Activated CD4-positive, alpha-beta memory T cell treated with anti-CD3 and anti-CD28 coated beads, Interleukin-2, amount 10 ng/mL, durations not matched to agents 7 days and 5 days (primary cell): Measurements from ENCODE around the gene POLR2L. TPM values are rescaled to one million over a fixed set of nuclear protein-coding genes. Genes with fewer than 3 reads are reported as not detected.

Experiments
- CTCF ChIA-PET: fragments of 350-600 bp; sonication (Branson Sonifier 250); formaldehyde crosslinking; loops from one replicate; lab custom pipeline; 2021; ENCODE audit warnings: antibody characterized with exemption, inconsistent platforms; lab: Charles Lee
- POLR2A ChIA-PET: fragments of 350-600 bp; sonication (Branson Sonifier 250); formaldehyde crosslinking; loops from one replicate; lab custom pipeline; 2021; ENCODE audit warnings: antibody characterized with exemption; lab: Charles Lee
- DNase-seq: peaks from one replicate; pipeline ENCODE4 v3.0.0-alpha.2; 2020
- H3K27ac Mint-ChIP-seq: one replicate; pipeline ENCODE4 v1.8.0; 2021; ENCODE audit warnings: mild to moderate bottlenecking, mixed read lengths
- H3K27me3 Mint-ChIP-seq: one replicate; pipeline ENCODE4 v1.8.0; 2021; ENCODE audit warnings: mixed read lengths
- H3K36me3 Mint-ChIP-seq: one replicate; pipeline ENCODE4 v1.8.0; 2021; ENCODE audit warnings: low read depth, mixed read lengths
- H3K4me1 Mint-ChIP-seq: one replicate; pipeline ENCODE4 v1.8.0; 2021; ENCODE audit warnings: mixed read lengths
- H3K4me3 Mint-ChIP-seq: one replicate; pipeline ENCODE4 v1.8.0; 2021; ENCODE audit warnings: mild to moderate bottlenecking, mixed read lengths
- H3K9me3 Mint-ChIP-seq: one replicate; pipeline ENCODE4 v1.8.0; 2021; ENCODE audit warnings: mixed read lengths
- total RNA-seq, 2 experiments: library from RNA; stranded (reverse); gene quantifications; one replicate each; pipeline ENCODE4 v1.2.3, GENCODE V29; 2021

POLR2L gene
- total RNA-seq, 2 experiments from 2014 or later = 59.3 to 61.5 TPM

DNA sequence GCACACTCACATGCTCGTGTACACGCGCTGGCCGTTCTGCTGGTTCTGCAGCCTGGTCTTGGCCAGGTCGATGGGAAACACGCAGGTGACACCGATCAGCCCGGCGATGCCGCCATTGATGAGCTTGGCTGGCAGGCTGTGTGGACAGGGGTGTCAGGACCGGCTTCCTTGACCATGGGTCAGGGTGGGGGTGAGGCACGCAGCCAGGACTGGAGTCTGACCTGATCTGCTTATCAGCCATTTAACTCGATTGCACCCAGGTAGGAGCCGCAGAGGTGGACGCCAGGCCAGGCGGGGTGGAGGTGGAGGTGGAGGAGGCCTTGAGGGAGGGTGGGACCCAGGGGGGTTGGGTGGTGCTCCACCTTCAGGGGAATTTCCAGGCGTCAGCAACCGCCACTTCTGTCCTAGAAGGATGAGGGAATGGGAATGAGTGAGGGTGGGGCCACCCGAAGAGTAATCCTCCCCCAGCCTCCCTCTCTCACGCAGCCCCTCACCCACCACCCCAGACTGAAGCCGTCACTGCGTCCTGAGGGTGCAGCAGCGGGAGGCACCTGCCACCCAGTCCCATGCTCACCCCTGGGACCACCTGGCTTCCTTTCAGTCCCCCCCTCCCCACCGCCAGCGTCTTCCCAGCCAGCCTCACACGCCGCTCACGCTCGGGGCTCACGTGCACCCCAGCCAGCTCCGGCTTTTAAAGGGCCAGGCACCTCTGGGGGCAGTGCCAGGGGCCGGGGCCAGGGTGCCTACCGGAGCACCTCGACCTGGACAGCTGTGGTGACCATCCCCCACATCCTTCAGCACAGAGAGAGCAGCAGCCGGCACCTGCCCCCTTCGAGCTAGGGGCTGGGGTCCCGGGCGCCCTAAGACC lies 47.3 kb downstream of the POLR2L start:
- H3K4me3 Mint-ChIP-seq = peak overlapping the region; percentile 93
- no peaks in the 10 kb centered on the region for H3K9me3 Mint-ChIP-seq
- peaks cover 35% of the 10 kb centered on the region for H3K4me1 Mint-ChIP-seq
- CTCF ChIA-PET = no interaction called here
- no peak for DNase-seq
- H3K27me3 Mint-ChIP-seq = no peaks in the 10 kb centered on the region
- POLR2A ChIA-PET = interaction anchor here (0.6 to 3.9 kb wide), 6 partner anchors 9 to 219 kb away, joined by 3 to 35 read pairs (median 12); partner anchors contain the start of genes GATD1, PHRF1, PIDD1 and RPLP2
- H3K27ac Mint-ChIP-seq = peak overlapping the region; percentile 16
- H3K36me3 Mint-ChIP-seq = peaks cover 14% of the 10 kb centered on the region

DNA sequence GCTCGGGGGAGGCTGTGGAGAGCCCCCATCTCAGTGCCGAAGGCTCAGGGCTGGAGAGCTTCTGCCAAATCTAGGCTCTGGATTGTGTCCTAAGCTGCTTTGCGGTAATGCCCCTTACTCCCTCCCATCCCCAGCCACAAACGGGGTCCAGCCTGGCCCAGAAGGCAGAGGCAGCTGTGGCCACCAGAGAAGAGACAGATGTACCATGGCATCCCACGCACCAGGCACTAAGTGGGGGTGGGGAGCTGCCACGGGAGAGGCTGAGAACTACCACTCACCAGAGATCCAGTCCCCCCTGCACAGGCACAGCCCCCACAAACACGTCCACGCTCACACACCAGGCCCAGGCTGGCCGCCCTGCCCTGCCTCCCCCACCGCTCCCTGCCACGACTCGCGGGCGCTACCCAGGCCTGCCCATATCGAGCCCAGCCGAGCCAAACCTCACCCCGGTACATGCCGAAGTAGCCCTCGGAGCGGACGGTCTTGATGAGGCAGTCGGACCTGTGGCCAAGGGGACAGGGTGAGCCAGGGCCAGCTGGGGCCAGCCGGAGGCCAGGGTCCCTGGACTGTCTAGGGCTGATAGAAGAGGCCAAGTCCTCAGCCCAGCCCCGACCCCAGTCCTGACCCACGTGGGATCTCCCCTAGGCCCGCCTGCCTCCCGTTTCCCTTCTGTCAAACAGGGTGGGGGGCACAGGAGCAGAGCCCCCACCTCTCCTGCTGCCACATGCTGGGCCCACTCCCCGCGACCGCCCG lies 48.1 kb downstream of the POLR2L start:
- Mint-ChIP-seq H3K27me3 (no peaks in the 10 kb centered on the region), H3K4me3 (peak overlapping the region; percentile 54), H3K9me3 (no peaks in the 10 kb centered on the region), H3K4me1 (peaks cover 40% of the 10 kb centered on the region), H3K36me3 (peaks cover 14% of the 10 kb centered on the region), H3K27ac (no peak overlapping the region)
- POLR2A ChIA-PET = interaction anchor here (0.7 to 3.9 kb wide), 5 partner anchors 11 to 25 kb away, joined by 3 to 23 read pairs (median 3); partner anchors contain the start of genes PIDD1, PNPLA2 and RPLP2
- DNase-seq = no peak
- CTCF ChIA-PET = no interaction called here

DNA sequence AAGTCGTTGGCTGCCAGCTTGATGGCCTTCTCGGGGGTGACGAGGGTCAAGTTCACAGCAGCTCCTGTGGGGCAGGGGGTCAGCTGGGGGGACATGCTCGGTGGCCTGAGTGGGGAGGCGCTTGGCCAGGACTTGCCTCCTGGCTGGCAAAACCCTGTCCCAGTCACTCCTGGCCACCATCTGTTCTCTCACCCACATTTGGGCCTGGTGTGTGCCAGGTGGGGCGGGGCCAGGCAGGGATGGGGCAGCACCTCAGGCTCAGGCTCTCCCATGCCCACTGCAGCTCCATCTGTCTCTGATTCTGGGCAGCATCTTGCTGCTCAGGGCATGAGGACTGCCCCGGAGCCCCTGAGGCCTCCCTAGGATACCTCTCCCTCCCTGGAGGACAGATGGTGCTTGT lies 48.8 kb downstream of the POLR2L start:
- POLR2A ChIA-PET = interaction anchor here (0.7 to 1.1 kb wide), 4 partner anchors 11 to 26 kb away, joined by 3 read pairs; partner anchors contain the start of genes PIDD1 and PNPLA2
- Mint-ChIP-seq H3K27me3 (no peaks in the 10 kb centered on the region), H3K4me3 (peak overlapping the region; percentile 54), H3K36me3 (peaks cover 11% of the 10 kb centered on the region), H3K27ac (no peak overlapping the region), H3K9me3 (no peaks in the 10 kb centered on the region), H3K4me1 (peaks cover 42% of the 10 kb centered on the region)
- CTCF ChIA-PET = no interaction called here
- DNase-seq = no peak

DNA sequence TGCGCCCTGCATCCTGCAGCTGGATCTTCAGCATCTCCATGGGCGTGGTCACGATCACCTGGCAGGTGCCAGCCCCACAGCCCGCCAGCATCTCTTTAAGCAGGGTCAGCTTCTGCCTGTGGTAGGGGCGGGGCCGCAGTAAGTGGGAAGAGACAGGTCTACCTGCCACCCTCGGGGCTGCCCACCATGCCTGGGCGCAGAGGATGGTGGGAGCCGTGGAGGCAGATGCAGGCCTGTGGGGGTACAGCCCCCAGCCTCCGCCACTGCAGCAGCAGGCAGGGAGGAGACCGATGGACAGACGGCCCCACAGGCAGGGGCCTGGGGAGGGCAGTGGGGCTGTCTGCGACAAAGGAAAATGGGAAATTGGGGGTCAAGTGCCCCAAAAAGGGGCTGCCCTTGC lies 49.5 kb downstream of the POLR2L start:
- Mint-ChIP-seq H3K27ac (no peak overlapping the region), H3K4me3 (no peak overlapping the region), H3K36me3 (peaks cover 11% of the 10 kb centered on the region), H3K27me3 (no peaks in the 10 kb centered on the region), H3K4me1 (peaks cover 41% of the 10 kb centered on the region), H3K9me3 (no peaks in the 10 kb centered on the region)
- POLR2A ChIA-PET = interaction anchor here (1.1 kb wide), 1 partner anchor 26 kb away, joined by 3 read pairs; the partner anchor contains the start of gene PNPLA2
- no peak for DNase-seq
- CTCF ChIA-PET = no interaction called here

DNA sequence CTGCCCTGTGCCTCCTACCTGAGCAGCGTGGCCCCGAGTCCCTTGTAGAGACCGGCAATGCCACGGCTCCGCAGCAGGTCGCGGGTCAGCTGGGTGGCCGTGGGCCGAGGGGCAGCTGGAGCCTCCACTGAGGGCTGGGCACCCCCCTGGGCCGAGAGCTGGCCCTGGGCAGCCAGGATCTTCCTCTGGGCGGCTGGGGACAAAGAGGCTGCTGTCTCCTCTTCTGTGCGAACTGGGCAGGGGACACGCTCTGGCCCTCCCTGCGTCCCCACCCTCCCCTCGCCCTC lies 49.9 kb downstream of the POLR2L start:
- peaks cover 11% of the 10 kb centered on the region for H3K36me3 Mint-ChIP-seq
- ChIA-PET POLR2A (no interaction called here), CTCF (no interaction called here)
- no peak for DNase-seq
- H3K4me1 Mint-ChIP-seq = peaks cover 42% of the 10 kb centered on the region
- no peak overlapping the region for H3K4me3 Mint-ChIP-seq
- H3K27me3 Mint-ChIP-seq = no peaks in the 10 kb centered on the region
- H3K27ac Mint-ChIP-seq = no peak overlapping the region
- H3K9me3 Mint-ChIP-seq = no peaks in the 10 kb centered on the region

DNA sequence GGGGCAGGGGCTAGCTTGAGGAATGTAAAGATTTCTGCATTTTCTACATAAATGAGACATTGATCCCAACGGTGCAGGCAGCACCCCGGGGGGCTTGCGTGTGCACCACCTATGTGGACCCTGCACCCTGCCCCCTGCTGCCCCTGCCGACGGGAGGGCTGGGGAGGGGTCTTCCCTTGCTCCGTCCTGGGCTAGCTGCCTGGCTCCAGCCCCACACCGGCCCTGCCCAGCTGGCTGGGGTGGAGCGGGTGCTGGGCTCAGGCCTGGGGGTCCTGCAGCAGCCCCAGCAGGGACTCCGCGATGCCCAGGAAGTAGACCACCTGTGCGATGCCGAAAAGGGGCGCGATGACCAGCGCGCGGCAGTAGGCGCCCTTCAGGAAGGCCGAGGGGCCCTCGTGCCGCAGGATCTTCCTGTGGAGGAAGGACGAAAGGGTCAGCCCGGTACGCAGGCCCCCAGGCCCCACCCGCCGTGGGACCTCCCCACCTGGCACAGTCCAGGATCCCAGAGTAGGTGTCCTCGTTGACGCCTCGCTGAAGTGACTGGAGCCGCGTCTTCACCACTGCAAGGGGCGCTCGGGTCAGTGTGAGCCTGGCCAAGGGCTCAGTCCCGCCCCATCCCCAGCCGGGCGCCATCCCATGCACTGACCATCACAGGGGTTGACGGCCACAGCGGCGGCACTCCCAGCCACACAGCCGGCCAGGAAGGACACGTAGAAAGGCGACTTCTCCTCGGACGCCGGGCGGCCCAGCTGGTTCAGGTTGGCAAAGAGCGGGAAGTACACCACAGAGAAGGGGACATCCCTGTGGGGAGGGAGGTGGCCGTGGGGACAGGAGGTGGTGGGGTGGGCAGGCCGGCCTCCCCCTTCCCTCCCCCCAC lies 50.4 kb downstream of the POLR2L start:
- Mint-ChIP-seq H3K27me3 (no peaks in the 10 kb centered on the region), H3K9me3 (no peaks in the 10 kb centered on the region), H3K36me3 (peaks cover 11% of the 10 kb centered on the region), H3K4me1 (peaks cover 37% of the 10 kb centered on the region), H3K27ac (no peak overlapping the region), H3K4me3 (no peak overlapping the region)
- CTCF ChIA-PET = no interaction called here
- no peak for DNase-seq
- POLR2A ChIA-PET = interaction anchor here (0.9 to 1.1 kb wide), 2 partner anchors 14 to 17 kb away, joined by 3 to 5 read pairs; partner anchors contain the start of genes GATD1 and RPLP2

DNA sequence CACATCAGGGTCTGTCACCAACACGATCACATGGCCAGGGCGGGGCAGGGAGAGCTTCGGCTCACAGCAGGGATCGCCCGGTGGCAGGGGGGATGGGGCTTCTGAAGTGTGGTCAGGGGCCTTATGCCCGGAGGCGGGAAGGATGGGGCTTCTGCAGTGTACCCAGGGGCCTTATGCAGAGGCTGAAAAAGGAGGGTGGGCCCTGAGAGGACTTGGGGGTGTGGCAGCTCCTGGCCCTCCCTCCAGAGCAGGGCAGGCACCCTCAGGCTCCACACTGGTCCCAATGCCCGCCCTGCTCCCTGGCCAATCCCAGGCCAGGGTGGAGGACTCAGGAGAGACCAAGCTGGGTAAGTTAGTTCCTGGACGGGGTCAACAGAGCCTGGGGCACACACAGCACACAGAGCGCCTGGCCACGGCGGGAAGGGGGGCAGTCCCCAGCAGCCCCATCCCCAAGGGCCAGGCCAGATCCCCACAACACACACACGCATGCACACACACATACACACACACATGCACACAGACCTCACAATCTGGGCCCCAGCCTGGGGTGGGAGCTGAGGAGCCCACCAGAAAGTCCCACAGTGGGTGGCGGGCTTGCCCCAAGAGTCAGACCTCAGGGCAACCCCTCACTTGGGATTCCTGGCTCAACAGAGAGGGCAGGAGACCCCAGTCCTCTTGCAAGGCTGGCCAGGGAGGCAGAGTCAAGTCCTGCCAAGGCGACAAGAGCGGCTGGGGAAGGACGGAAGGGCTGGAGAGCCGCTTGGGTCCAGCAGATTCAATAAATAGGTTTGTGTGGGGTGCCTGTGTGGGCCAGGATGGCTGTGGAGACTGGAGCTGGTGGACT lies 51.4 kb downstream of the POLR2L start:
- no peaks in the 10 kb centered on the region for H3K27me3 Mint-ChIP-seq
- H3K36me3 Mint-ChIP-seq = peaks cover 9% of the 10 kb centered on the region
- no peaks in the 10 kb centered on the region for H3K9me3 Mint-ChIP-seq
- H3K4me3 Mint-ChIP-seq = no peak overlapping the region
- ChIA-PET CTCF (no interaction called here), POLR2A (interaction anchor here (0.9 to 2.0 kb wide), 3 partner anchors 13 to 18 kb away, joined by 3 to 5 read pairs (median 5); partner anchors contain the start of genes GATD1 and RPLP2)
- no peak overlapping the region for H3K27ac Mint-ChIP-seq
- H3K4me1 Mint-ChIP-seq = peaks cover 32% of the 10 kb centered on the region
- no peak for DNase-seq

DNA sequence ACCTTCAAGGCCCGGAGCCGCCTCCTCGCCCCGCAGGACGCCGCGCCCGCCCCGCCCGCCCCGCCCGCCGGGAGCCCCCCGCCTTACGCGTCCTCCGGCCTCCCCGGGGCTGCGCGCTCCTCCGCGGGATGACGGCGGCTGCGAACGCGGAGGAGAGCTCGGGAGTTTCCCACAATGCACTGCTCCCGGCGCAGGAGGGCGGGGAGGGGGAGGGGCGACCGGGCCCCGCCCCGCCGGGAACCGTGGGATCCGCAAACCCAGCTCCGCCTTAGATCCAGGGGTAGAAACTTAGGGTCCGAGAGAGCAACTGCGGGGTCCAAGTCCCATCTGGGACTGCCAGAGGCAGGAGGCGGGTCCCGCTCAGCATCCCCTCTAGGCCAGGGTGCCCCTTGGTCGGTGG lies 52.4 kb downstream of the POLR2L start, which contains the start of gene CEND1:
Gene CEND1 (minus strand): TSS at position 148 of the 400 bp plus-strand sequence. CDS start 1,514 bp downstream, outside the sequence.
- H3K27ac Mint-ChIP-seq = no peak within 1 kb of the TSS
- peak within 1 kb of the TSS; percentile 52 for H3K4me3 Mint-ChIP-seq
- DNase-seq = peak; percentile 68
- H3K27me3 Mint-ChIP-seq = no peaks in the 10 kb centered on the region
- H3K36me3 Mint-ChIP-seq = peaks cover 8% of the 10 kb centered on the region
- peaks cover 26% of the 10 kb centered on the region for H3K4me1 Mint-ChIP-seq
- CTCF ChIA-PET = interaction anchor here (0.6 kb wide), 1 partner anchor 19 kb away, joined by 3 read pairs; no protein-coding TSS in a partner anchor
- POLR2A ChIA-PET = interaction anchor here (0.6 to 2.0 kb wide), 5 partner anchors 11 to 214 kb away, joined by 3 to 5 read pairs (median 3); partner anchors contain the start of genes PHRF1 and RPLP2
- H3K9me3 Mint-ChIP-seq = no peaks in the 10 kb centered on the region

Other genes starting within 250 kb of the POLR2L start
- 100 to 1,000 TPM; 220 to 221 TPM for gene IRF7, start 226.6 kb downstream of the POLR2L start, total RNA-seq
- gene CDHR5, start 217.6 kb downstream of the POLR2L start, total RNA-seq = not detected
- gene SCT, start 215.3 kb downstream of the POLR2L start, total RNA-seq = not detected
- under 1 TPM; 0.18 to 0.20 TPM for gene DRD4, start 205.3 kb downstream of the POLR2L start, total RNA-seq
- gene DEAF1, start 147.3 kb downstream of the POLR2L start, total RNA-seq = 10 to 100 TPM; 33.0 to 34.2 TPM
- 10 to 100 TPM; 22.6 to 25.3 TPM for gene TMEM80, start 146.7 kb downstream of the POLR2L start, total RNA-seq
- 10 to 100 TPM; 16.2 to 19.4 TPM for gene EPS8L2, start 136.3 kb downstream of the POLR2L start, total RNA-seq
- 100 to 1,000 TPM; 215 to 224 TPM for gene TALDO1, start 95.1 kb downstream of the POLR2L start, total RNA-seq
- 10 to 100 TPM; 48.6 to 52.9 TPM for gene GATD1, start 65.0 kb downstream of the POLR2L start, total RNA-seq
- 1 to 10 TPM; 1.2 to 1.6 TPM for gene CEND1, start 52.4 kb downstream of the POLR2L start, total RNA-seq
- 10 to 100 TPM; 35.7 to 38.3 TPM for gene SLC25A22, start 44.2 kb downstream of the POLR2L start, total RNA-seq
- gene PIDD1, start 37.3 kb downstream of the POLR2L start, total RNA-seq = 10 to 100 TPM; 45.1 to 48.5 TPM
- 1,000 to 10,000 TPM; 2,077 to 2,079 TPM for gene RPLP2, start 32.6 kb downstream of the POLR2L start, total RNA-seq
- 10 to 100 TPM; 66.8 to 70.9 TPM for gene PNPLA2, start 23.6 kb downstream of the POLR2L start, total RNA-seq
- 10 to 100 TPM; 12.7 to 13.7 TPM for gene CRACR2B, start 14.6 kb downstream of the POLR2L start, total RNA-seq
- 10 to 100 TPM; 28.0 to 28.6 TPM for gene CD151, start 9.6 kb downstream of the POLR2L start, total RNA-seq
- gene TSPAN4, start 323 bp upstream of the POLR2L start, total RNA-seq = 1 to 10 TPM; 4.4 to 4.5 TPM
- 10 to 100 TPM; 38.2 to 39.2 TPM for gene CHID1, start 68.3 kb upstream of the POLR2L start, total RNA-seq
- 10 to 100 TPM; 50.5 to 51.1 TPM for gene AP2A2, start 83.3 kb upstream of the POLR2L start, total RNA-seq
- not detected for gene MUC6, start 194.2 kb upstream of the POLR2L start, total RNA-seq
- not detected for gene MUC2, start 232.3 kb upstream of the POLR2L start, total RNA-seq